GM18499 (cell line): ENCODE results near the gene IPP.
"Not testable (repeated sequence)": the region's sequence is repeated elsewhere in the genome, so short reads cannot be mapped to it uniquely, and the experiment has no call there.

Source experiments
- ATAC-seq: cut with Tn5 transposase; IDR thresholded peaks from one replicate; pipeline ENCODE4 v1.9.1; 2021; ENCODE audit warnings: moderate number of reproducible peaks; ENCODE audit not compliant: insufficient read depth, unreplicated experiment

The IPP gene

DNA sequence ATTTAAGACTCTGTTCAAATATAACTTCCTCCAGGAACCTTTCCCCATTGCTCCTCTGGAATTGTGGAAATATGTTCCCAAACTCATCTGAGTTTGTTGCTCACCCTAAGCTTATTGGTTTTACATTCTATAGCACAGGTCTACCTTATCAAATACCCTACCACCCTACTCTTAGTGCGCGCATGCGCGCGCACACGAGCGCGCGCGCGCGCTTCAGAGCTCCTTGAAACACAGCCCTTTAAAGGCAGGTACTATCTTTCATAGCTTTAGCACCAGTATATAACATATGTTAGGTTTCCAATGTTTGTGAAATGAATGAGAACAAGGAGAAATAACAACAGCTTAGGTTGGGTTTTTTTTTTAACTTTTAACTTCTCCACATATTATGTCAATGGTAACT lies 3.5 kb downstream of the IPP start:
- ATAC-seq, result no peak

DNA sequence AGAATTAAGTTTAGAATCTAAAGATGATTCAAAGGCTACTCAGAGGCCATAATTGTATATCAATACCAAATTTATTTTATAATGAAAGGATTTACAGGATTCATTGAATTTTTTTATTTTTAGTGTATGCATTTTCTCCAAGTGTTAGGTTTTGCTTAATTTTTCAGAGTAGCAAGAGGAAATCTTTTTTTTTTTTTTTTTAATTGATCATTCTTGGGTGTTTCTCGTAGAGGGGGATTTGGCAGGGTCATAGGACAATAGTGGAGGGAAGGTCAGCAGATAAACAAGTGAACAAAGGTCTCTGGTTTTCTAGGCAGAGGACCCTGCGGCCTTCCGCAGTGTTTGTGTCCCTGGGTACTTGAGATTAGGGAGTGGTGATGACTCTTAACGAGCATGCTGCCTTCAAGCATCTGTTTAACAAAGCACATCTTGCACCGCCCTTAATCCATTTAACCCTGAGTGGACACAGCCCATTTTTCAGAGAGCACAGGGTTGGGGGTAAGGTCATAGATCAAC lies 10.8 kb downstream of the IPP start:
- ATAC-seq, result not testable (repeated sequence)

DNA sequence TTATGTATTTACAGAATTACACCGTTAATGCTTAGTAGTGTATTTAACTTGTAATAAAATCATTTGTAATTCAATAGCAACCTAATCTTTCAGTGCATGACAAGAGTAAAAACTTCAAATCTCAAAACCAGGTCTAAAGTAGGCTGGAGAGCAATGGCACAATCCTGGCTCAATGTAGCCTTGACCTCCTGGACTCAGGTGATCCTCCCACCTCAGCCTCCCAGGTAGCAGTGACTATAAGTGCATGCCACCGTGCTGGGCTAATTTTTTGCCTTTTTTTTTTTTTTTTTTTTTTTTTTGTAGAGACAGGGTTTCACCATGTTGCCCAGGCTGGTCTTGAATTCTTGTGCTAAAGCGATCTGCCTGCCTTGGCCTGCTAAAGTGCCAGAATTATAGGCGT lies 11.3 kb downstream of the IPP start:
- ATAC-seq, result no peak

DNA sequence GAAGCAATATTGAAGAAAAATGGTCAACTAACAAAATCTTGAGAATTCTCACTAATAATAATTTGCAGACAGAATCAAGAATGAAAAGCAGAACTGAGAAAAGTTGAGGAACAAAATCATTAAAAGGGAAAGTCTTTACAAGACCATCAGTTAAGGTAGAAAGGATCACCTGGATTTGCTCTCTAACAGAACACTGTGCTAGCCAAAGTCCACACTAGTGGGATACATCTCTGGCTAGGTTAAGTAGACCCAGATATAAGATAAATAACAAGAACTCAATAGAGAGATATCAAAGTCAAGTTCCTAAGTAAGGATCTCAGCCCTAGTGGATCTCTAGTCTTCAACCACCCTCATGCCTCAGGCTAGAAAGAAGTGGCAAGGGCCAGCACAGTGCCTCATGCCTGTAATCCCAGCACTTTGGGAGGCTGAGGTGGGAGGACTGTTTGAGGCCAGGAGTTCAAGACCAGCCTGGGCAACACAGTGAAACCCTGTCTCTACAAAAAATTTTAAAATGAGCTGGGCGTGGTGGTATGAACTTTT lies 19.6 kb downstream of the IPP start:
- no peak for ATAC-seq

DNA sequence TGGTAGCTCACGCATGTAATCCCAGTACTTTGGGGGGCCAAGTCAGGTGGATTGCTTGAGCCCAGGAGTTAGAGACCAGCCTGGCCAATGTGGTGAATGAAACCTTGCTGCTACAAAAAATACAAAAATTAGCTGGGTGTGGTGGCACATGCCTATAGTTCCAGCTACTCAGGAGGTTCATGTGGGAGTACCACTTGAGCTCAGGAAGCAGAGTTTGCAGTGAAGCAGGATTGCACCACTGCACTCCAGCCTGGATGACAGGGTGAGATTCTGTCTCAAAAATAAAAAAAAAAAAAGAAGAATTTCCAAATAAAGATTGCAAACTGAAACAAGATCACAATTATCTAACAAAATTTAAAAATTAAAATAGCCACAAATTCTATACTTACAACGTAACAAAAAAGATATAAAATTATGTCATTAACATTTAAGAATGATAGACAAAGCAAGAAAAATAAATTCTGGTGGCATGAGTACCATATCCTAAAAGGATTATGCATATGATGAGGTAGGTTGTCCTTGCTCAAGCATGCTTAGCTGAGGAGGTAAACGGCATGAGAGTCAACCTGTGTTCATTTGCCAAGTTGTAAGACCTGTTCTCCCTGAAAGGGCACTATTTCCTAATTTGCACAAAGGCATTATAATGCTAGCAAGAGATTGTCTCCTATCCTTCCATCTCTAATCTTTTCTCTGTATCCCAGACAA lies 20.2 kb downstream of the IPP start:
- ATAC-seq, result no peak

DNA sequence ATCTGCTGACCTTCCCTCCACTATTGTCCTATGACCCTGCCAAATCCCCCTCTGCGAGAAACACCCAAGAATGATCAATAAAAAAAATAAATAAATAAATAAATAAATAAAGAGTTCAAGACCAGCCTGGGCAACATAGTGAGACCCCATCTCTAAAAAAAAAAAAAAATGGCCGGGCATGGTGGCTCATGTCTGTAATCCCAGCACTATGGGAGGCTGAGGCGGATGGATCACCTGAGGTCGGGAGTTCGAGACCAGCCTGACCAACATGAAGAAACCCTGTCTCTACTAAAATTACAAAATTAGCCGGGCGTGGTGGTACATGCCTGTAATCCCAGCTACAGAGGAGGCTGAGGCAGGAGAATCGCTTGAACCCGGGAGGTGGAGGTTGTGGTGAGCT lies 24.4 kb downstream of the IPP start:
- ATAC-seq, result not testable (repeated sequence)

DNA sequence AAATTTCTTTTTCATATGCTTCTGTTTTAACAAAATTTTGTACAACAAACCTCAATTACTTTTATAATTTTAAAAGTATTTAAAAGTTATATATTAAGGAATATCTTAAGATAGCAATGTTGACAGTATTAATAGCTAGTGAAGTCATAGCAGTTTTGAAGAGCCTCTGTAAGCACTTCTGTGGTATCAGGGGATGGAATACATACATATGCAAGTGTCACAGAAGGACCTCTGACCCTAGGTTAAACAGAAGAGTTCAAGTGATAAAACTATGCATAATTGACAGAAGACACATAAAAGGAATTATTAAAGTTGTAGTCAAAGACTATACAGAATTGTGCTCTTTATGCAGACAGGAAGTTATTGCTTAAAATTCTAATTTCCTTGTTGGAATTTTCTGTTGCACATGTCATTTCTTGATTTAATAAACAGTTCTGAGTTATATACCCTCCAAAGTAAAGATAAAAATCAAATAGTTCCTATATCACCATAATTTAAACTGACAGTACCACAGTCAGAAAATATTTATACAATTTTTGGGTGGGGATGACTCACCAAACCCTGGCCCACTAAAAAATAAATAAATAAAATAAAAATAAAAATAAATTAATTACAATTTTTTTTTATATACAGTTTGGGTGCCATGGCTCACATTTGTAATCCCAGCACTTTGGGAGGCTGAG lies 27.1 kb downstream of the IPP start:
- ATAC-seq, result no peak

DNA sequence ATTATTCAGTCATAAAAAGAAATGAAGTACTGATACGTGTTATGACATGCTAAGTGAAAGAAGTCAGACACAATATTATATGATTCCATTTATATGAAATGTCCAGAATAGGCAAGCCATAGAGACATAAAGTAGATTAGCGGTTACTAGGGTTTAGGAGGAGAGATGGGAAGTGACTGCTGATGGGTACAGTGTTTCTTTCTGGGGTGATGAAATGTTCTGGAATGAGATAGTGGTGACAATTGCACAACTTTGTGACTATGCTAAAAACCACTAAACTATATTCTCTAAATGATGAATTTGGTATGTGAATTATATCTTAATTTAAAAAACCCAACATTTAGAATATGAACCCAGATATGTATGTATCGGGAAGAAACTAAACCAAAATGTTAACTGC lies 27.6 kb downstream of the IPP start:
- no peak for ATAC-seq

DNA sequence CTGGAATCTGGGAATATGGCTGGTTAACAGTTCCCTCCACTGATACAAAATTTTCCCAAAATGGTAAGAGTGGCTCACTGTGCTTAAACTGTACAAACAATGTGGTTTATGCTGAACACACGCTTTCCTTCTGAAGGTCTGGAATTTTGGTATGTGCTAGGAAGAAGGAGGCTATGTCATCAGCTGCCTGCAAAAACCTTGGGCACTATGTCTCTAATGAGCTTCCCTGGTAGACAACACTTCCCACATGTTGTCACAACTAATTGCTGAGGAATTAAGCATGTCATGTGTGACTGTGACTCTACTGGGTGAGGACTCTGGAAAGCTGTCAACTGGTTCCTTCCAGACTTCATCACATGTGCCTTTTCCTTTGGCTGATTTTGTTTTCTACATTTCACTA lies 29.2 kb downstream of the IPP start:
- ATAC-seq, result no peak

DNA sequence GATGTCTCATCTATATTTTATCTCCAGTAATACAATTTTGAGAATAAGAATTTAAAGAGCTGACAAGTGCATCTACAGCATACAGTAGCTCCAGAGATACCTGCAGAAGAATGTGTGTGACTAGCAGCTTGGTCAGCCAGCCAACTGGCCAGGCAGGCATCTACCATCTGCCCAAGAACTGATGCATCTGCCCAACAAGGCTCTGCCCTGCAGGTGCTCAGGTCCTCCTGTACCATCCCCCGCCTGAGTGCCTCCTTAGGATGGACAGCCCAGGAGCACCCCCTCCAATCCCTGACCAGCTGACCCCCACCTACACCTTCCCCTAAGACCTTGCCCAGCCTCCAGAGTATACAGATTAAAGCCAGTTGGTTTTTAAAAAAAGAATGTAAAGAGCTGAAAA lies 32.2 kb downstream of the IPP start:
- no peak for ATAC-seq

DNA sequence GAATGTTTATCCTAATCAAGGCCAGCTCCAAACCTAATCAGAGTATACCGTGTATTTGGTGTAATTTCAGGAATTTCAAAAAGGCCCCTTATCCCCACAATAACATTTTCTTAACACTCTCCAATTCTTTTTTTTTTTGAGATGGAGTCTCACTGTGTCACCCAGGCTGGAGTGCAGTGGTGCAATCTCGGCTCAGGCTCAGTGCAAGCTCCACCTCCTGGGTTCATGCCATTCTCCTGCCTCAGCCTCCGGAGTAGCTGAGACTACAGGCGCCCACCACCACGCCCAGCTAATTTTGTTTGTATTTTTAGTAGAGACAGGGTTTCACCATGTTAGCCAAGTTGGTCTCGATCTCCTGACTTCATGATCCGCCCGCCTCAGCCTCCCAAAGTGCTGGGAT lies 33.1 kb downstream of the IPP start:
- not testable (repeated sequence) for ATAC-seq

DNA sequence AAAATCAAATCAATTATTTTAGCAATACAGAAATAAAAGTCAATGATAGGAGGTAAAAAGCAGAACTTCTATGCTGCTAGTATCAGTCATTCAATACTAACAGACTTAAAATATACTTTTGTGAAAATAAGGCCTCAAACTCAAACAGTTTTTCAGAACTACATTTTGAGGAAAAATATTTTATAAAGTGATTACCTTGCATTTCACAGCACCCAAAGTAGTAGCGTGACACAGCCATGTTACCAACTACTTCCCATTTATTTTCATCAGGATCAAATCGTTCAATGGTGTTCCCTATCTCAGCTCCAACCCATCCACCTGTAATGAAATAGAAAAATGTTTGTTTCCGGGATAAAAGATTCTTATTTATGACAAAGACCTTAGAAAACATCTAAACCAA lies 33.8 kb downstream of the IPP start:
- ATAC-seq, result no peak

DNA sequence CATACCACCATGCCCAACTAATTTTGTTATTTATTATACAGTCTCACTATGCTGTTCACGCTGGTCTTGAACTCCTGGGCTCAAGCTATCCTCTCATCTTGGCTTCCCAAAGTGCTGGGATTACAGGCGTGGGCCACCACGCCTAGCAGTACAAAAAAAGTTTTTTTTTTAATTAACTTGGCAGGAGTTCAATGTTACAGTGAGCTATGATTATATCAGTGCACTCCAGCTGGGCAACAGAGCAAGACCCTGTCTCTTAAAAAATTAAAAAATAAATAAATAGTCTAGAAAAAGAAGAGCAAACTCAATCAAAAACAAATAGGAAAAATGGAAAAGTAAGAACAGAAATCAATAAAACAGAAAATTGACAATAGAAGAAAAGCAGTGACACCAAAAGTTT lies 36.7 kb downstream of the IPP start:
- ATAC-seq, result no peak

DNA sequence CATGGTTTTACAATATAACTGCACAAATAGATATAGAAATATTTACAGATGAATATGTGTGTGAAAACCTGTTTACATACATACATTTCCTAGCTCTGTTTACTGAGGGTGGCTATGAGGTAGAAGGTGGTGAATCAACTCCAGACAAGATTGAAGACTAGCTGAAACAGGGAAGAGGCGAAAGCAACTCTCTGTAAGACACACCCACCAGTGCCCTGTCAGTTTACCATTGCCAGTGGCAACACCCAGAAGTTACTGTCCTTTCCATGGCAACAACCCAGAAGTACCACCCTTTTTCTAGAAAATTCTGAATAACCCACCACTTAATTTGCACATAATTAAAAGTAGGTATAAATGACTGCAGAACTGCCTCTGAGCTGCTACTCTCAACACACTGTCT lies 45.8 kb downstream of the IPP start:
- ATAC-seq, result no peak

DNA sequence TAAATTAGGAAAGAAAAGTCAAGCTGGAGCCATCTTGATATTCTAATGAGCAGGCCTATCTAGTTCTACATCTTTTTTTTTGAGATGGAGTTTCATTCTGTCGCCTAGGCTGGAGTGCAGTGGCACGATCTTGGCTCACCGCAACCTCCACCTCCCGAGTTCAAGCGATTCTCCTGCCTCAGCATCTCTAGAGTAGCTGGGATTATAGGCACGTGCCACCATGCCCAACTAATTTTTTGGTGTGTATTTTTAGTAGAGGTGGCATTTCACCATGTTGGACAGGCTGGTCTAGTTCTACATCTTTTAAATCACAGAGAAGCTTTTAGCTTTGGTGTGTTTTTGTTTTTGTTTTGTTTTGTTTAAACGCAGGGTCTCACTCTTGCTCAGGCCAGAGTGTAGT lies 55.6 kb downstream of the IPP start:
- ATAC-seq, result no peak

DNA sequence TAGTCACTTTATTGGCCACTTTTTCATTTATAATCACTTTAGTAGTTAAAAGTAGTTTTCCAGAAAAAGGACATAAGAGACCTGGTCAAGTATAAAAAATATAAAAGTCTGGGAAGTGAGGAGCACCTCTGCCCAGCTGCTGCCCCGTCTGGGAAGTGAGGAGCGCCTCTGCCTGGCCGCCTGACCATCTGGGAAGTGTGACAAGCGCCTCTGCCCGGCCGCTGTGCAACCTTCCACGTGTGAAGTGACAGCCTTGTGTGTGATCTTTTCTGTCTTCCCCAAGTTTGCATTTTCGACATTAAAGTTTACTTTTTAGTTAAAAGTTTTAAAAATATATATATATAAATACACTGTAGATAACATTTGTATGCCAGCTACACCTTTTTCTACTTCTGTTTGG lies 56.6 kb downstream of the IPP start:
- ATAC-seq, result not testable (repeated sequence)

DNA sequence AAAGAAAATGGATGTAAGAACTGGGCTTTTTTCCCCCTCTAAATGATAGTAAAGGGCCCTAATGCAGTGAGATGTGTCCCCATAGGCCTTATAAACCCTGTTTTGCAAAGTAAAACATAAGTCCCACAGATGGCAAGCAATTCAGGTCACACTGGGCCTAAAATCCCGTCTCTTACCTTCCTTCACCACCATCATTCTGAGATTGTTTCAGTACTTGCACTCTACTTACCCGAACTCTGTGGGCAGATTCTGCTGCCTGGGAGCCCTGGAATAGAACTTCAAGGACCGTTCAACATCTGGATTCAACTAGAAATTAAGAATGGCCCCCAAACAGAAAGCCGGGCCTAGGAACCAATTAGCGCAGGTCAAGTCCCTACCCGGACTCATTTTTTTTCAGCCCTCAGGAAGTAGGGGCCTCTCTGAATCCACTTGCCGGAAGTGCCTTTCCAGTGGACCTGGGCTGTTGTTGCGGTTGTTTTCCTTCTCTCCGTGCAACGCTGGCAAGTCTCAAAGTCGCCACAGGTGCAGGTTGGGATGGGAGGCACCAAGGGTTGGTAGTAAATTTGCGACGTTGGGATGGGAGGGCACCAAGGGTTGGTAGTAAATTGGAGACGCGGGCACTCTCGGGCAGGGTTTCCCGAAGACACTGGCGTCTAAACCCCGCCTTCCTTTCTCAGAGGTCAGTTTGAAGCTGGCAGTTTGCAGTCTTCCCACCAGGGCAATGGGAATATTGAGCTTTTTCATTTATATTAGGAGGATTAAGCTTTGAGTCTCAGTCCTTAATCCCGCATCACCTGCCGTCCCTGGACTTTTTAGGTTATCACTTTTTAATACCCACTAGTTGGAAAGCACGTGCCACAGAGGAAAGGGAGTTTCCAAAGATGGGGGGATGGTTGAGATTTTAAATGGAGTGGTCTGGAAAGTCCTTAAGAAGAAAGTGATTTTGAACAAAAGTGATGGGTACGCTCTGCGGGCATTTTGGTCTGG lies 62.4 kb downstream of the IPP start, which contains the start of gene TMEM69:
Gene TMEM69, plus strand, starts transcription at position 428 of the 987 bp plus-strand sequence. CDS start 2,888 bp downstream, outside the sequence.
- ATAC-seq, result no peak

DNA sequence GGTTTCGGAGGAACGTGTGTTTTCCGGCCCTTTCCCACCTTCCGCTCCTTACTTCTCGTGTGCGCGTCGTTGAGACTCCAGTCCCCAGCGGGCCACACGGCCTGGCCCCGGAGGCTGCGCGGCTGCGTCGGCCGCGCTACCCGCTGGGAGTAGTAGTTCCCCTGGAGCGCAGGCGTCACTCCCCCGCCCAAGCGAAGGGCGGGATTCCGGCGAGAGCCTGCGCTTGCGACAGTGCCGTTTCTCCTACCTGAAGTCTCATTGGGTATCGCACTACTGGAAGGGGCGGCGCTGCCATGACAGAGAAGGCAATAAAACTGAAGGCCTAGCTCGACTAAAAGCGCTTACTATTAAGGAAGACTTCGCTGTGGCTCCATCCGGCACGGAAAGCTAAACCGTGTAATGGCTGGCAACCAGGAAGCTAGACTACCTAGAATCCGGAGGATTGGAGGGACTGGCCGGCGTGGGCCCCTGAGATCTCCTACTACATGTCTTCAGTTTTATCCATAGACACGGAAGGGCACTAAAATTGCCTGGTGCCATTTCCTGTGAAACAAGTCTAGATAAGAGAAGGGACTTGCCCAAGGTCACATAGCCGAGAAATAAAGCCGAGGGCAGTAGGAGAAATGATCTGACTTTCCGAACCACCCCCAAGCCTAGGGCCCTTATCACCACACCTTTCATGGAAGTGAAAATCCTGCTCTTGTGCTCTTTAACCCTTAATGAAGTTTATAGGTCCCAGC lies 63.3 kb downstream of the IPP start:
- peak; percentile 56 for ATAC-seq

DNA sequence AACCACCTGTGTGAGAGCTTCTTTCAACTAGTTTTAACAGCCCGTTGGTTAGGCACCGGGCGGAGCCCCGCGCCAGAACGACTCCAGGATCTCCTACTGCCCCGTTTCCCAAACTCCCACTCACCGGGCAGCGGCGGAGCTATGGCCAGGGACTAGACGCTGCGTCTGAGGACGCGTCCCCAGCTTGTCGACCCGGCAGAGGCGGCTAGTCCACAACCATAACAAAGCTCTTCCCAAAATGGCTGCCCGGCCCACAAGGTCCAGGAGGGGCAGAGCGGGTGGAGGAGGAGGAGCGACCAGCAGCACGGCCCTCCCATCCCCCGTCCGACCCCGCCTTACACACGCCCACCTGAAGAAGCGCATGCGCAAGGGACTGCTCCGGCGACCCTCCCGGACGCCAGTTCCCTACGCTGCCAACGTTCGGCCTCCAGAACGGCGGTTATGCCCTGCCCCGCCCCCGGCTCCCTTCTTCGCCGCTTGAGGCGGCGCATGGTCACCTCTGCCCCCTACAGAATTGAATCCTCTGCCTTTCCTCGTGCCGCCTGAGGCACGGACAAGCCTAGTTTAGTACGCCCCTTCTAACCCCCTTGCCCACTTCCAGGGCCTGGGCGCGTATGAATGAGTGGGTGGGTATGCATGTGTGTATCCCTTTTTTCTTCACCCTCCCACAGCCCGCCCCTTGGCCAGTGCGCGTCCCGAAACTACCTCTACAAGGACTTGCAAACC lies 64.0 kb downstream of the IPP start, which contains the start of gene GPBP1L1:
Gene GPBP1L1, minus strand, starts transcription at position 246 of the 726 bp plus-strand sequence. CDS start 27,446 bp downstream, outside the sequence.
- peak; percentile 33 for ATAC-seq
